HG03064 (cell line): ENCODE results near the gene DNAAF8.
"Not testable (repeated sequence)": the region's sequence is repeated elsewhere in the genome, so short reads cannot be mapped to it uniquely, and the experiment has no call there.

ENCODE experiments used
- ATAC-seq: cut with Tn5 transposase; IDR thresholded peaks from one replicate; pipeline ENCODE4 v1.9.1; 2021; ENCODE audit warnings: low read depth; ENCODE audit not compliant: unreplicated experiment

The DNAAF8 gene

DNA sequence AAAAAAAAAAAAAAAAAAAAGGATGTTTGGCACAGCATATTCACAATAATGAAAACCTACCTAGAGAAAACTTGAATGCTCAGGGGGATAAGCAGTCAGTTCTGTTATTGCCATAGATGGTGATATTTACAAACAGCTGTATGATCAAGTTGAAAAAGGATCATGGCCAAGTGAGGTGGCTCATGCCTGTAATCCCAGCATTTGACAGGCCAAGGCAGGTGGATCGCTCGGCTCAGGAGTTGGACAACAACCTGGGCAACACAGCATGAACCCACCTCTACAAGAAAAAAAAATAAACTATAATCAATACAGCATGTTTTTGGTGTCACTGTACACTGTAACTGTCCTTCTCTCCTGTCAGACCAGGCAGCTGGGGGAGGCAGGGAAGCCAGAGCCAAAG, 19.3 kb upstream of the DNAAF8 start:
- ATAC-seq = no peak

DNA sequence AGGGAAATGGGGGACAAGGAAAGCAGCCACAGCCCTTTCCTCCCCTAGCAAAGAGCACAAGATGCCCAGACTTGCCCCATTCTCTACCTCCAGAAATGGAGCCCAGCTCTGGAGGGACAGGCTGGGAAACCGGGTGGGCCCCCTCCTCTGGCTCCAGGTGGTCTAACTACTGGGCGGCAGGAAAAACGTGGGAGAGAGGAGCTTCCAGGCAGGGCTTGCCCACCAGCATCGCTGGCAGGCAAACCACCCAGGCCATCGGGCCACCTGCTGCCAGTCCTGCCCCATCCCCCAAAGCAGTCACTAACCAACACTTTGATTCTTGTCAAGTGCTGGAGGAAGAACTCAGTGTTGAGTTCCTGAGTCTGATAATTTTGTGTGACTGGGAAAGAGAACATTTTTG, 15.9 kb upstream of the DNAAF8 start:
- no peak for ATAC-seq

DNA sequence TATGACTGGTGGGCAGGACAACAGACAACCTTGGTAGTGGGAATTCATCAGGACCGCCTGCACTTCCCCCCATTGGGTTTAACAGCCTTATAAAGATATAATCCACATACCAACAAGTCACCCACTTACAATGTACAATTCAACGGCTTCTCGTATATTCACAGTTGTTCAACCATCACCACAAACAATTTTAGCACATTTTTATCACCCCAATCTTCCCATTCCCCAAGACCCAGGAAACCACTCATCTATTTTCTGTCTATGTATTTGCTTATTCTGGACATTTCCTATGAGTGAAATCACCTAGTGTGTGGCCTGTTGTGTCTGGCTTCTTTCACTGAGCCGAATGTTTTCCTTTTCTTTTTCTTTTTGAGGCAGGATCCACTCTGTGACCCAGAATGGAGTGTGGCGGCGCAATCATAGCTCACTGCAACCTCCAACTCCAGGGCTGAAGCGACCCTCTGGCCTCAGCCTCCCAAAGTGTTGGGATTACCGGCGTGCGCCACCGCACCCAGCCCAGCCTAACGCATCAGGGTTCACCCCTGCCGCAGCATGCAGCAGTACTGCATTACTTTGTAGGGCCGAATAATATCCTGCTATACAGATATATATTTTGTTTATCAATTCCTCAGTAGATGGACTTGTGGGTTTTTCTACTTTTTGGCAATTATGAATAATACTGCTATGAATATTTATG, 11.1 kb upstream of the DNAAF8 start:
- no peak for ATAC-seq

DNA sequence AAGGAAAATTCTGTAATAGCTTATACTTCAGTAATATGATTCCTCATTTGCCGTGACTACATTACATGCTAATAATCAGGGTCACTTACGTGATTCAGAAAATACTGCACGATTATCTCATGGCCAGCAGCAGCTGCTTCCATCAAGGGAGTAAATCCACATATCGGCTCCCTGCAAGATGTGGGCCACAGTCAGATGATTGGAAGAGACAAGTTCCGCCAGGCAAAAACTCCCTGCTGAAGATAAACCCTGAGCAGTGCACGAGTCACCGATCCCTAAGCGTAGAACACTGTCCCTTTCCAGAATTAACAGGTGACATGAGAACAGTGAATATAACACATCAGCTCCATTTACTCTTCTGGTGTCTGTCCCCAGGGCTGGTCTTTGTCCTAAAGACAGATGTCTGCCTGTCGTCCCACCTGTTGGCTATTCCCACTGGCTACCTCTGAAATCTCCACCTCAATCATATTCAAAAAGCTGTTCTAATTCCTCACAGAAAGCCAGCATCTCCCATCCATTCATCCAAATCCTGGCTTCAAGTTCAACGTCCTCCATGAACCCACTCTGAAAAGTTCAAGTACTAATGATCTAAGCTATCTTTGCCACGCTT, 9.6 kb upstream of the DNAAF8 start:
- ATAC-seq = no peak

DNA sequence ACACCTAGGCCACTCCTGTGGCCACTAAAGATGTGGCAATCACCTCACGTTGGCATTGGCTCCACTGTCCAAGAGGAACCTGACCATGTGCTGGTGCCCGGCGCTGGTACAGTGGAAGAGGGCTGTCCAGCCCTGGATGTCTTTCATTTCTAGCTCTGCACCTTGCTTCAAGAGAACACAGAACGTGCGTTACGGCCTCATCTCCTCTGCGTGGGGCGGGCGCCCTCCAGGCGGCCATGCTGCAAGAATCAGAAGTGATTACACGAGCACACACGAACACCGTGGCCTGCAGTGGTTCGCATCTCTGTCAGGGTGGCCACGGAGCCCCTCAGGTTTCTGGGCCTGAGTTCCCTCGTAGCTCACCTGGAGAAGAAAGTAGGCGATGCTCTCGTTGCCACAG, 7.7 kb upstream of the DNAAF8 start:
- ATAC-seq = no peak

DNA sequence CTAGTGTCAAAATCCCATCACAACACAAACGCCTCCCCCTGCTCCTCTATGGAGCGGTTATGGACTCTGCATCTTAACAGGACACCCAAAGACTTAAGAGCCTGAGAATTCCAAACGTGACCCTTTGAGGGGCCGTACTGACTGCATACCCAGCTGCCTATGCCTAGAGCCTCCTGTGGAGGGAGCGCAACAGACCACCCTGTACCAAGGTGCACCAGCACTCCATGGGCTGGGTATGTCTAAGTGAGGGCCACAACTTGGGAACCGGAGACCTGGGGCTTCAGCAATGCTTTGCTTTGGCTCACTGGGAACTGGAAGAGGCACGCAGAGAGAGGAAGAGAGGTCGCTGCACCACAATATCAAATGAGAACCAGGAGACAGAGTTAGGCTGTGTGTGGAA, 5.7 kb upstream of the DNAAF8 start:
- no peak for ATAC-seq

DNA sequence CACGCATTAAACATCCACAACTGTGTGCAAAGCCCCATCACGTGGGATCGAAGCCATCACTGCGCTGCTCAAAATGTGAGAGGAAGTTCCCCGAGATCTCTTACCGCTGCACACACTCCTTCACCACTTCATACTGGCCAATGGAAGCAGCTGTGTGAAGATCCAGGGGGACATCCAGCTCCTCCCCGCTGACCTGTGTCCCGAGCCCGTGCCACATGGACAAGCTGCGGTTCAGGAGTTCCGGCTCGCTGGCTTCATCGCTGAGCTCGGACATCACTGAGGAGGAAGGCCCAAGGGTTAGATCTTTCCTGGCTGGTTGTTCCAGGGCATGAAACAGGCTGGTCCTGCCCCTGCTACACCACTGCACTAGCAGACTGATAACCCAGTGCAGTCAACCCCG, 4.5 kb upstream of the DNAAF8 start:
- ATAC-seq = no peak

DNA sequence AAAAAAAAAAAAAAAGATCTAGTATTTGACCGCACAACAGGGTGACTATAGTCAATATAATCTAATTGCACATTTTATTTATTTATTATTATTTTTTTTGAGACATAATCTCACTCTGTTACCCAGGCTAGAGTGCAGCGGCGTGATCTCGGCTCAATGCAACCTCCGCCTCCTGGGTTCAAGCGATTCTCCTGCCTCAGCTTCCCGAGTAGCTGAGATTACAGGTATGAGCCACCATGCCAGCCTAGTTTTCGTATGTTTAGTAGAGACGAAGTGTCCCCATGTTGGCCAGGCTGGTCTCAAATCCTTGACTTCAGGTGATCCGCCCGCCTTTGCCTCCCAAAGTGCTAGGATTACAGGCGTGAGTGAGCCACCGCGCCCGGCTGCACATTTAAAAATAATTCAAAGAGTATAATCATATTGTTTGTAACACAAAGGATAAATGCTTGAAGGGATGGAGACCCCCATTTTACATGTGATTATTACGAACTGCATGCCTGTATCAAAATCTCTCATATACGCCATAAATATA, 1.1 kb upstream of the DNAAF8 start:
- no peak for ATAC-seq

DNA sequence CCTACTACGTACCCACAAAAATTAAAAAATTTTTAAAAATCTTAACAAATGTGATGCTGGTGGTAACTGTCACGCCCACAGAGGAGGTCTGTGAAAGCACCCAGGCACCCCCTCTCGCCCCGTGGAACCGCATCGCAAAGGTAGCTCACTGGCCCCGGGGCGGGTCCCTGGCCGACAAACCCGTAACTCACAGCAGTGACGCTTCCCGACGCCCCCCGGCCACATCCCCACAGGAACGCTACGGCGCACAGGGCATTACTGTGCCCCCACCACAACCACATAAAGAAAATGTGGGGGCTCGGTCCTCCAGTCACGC, 632 bp upstream of the DNAAF8 start:
- ATAC-seq = no peak

GRCh38 chr16:4734730-4735535, 596 bp downstream of the DNAAF8 start:
- ATAC-seq = peak; percentile 49

- no peak for ATAC-seq
Measured at GRCh38 chr16:4736546-4736945, 2.2 kb downstream of the DNAAF8 start.

DNA sequence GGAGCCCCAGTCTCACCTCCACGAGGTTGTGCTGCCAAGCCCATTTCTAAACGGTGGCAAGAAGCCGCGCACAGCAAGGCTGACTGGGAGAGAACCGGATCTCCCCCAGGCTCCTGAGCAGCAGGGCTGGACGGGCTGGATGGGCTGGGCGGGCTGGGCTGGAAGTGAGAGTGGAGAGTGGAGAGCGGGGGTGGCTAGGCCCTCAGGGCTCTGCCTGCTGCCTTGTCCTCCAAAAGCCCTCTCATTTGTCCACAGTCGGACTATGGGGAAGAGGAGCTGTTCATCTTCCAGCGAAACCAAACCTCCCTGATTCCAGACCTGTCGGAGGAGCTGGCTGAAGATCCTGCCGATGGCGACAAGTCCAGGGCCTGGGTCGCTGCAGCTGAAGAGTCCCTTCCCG, 3.2 kb downstream of the DNAAF8 start:
- ATAC-seq = no peak

- ATAC-seq = not testable (repeated sequence)
Measured at GRCh38 chr16:4738370-4738769, 4.0 kb downstream of the DNAAF8 start.

GRCh38 chr16:4743226-4743878, 9.0 kb downstream of the DNAAF8 start:
- ATAC-seq = no peak

DNA sequence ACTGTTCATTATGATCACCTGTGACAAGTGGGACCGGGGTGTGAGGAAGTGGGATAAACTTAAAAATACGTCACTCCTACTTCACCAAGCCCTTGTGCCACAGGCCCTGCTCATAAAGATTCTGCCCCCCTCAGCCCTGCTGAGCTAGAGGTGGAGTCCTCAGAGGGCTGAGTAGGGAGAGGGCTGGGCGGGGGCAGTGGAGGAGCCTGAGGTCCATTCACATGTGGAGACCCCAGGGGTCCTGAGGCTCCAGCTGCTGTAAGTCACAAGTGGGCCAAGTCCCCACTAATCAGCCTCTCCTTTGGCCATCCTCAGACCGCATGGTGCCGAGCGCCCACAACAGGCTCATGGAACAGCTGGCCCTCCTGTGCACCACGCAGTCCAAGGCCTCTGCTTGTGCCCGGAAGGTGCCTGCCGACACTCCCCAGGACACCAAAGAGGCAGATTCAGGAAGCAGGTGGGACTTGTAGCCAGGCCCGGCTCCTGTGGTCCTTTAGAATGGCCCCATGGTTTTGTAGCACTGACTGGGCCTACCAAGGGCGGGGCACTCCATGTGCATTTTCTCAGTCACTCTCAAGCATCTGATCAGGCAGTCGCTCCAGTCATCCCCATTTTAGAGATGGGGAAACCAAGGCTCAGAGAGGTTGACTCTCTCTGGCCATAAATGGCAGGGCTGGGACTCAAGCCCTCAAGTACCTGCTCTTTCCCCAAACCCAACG, 10.4 kb downstream of the DNAAF8 start:
- no peak for ATAC-seq

GRCh38 chr16:4745274-4745569, 10.9 kb downstream of the DNAAF8 start:
- ATAC-seq = no peak

- no peak for ATAC-seq
Measured at GRCh38 chr16:4746215-4746614, 11.9 kb downstream of the DNAAF8 start.

DNA sequence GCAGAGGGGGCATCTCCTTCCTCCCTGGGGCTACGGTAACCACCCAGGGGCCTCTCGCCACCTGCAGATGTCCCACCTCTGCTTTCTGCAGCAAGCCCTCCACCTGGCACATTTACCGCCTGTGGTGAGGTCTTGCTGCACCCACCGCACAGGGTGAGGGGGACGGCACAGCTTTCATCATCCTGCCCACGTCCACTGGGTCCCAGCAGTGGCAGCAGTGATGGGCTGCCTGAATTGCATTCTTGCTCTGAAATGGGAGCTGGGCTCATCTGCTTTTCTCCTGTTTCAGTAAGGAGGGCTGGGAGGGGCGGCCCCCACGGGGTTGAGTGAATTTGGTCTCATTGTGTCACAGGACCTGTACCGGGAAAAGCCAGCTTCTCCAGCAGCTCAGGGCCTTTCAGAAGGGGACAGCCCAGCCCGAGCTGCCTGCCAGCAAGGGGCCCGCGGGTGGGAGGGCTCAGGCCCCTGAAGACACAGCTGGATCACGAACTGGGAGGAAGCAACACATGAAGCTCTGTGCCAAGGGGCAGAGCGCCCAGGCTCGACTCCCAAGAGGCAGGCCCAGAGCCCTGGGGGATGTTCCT, 12.7 kb downstream of the DNAAF8 start:
- no peak for ATAC-seq

DNA sequence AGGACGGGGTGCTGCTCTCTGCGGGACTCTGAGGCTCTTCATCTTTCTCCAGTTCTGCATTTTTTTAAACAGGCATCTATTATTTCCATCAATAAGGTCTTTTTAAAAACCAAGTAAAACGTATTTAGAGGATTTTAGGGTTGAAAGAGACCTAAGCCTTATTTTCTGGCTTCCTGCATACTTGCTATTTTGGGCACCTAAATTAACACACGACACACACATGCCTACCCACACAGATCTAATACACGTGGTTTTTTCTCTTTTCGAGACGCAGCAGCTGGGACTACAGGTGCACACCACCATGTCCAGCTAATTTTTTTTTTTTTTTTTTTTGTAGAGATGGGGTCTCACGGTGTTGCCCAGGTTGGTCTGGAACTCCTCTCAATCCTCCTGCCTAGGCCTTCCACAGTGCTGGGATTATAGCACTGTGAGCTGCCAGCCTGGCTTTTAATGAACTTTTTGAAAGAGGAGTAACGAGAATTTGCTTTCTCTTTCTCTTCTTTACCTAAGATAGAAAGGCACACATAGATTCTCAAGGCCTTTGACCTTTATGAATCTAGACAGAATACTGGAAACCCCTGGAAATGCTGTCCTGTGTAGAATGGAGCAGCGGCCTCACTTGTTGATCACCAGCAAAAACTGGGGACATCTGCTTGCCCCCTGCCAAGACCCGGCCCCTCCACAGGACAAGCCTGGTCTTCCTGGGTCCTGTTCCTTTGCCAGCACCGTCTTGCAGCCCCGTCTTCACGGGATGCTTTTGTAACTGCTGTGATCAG, 13.8 kb downstream of the DNAAF8 start:
- no peak for ATAC-seq
